HFF-Myc (cell line): ENCODE measurements around the gene NRCAM.

ENCODE experiments used
- DNase-seq: peaks from one replicate; pipeline ENCODE4 v3.0.0-alpha.2; 2011; ENCODE audit warnings: low read depth; ENCODE audit errors: extremely low read depth
- H3K4me3 ChIP-seq: replicated peaks from 2 replicates; pipeline ENCODE4 v1.5.1; 2011; ENCODE audit warnings: low read depth, mild to moderate bottlenecking, control low read depth, low read length
- TF ChIP-seq, protein P1 (sequence below): IDR thresholded peaks from 2 replicates; pipeline ENCODE4 v1.5.1; 2012; ENCODE audit warnings: mild to moderate bottlenecking, low read depth, low read length, control low read depth; ENCODE audit errors: missing control alignments

The NRCAM gene

GRCh38 chr7:108099713-108100112 lies 356.5 kb downstream of the NRCAM start:
- no peak for DNase-seq
- TF ChIP-seq, protein P1, sequence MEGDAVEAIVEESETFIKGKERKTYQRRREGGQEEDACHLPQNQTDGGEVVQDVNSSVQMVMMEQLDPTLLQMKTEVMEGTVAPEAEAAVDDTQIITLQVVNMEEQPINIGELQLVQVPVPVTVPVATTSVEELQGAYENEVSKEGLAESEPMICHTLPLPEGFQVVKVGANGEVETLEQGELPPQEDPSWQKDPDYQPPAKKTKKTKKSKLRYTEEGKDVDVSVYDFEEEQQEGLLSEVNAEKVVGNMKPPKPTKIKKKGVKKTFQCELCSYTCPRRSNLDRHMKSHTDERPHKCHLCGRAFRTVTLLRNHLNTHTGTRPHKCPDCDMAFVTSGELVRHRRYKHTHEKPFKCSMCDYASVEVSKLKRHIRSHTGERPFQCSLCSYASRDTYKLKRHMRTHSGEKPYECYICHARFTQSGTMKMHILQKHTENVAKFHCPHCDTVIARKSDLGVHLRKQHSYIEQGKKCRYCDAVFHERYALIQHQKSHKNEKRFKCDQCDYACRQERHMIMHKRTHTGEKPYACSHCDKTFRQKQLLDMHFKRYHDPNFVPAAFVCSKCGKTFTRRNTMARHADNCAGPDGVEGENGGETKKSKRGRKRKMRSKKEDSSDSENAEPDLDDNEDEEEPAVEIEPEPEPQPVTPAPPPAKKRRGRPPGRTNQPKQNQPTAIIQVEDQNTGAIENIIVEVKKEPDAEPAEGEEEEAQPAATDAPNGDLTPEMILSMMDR: no peak
- H3K4me3 ChIP-seq: no peak overlapping the region

DNA sequence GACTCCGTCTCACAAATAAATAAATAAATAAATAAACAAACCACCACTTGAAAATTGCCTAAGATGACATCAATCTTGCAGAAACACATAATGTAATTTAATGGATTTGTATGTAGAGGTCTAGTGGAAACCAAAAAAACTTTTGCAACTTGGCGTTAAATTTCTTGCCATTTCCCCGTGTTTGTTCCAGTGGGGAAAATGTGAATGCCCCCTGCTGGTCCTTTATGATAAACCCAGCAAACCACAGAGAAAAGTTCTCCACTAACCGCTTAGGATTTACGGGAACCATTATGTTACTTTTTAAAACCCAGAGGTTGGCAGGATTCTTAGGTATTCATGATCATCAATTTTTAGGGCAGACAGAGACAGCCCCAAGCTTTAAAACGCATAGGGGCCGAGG lies 358.5 kb downstream of the NRCAM start:
- no peak for DNase-seq
- TF ChIP-seq, protein P1: no peak

More for the DNA sequence above, 358.5 kb downstream of the NRCAM start:
- no peak overlapping the region for H3K4me3 ChIP-seq
